GM19395 (cell line): ENCODE results near the gene USP21.

ENCODE experiments used
- ATAC-seq: cut with Tn5 transposase; IDR thresholded peaks from one replicate; pipeline ENCODE4 v1.9.1; 2021; ENCODE audit warnings: mild to moderate bottlenecking, moderate library complexity; ENCODE audit not compliant: unreplicated experiment

The USP21 gene

DNA sequence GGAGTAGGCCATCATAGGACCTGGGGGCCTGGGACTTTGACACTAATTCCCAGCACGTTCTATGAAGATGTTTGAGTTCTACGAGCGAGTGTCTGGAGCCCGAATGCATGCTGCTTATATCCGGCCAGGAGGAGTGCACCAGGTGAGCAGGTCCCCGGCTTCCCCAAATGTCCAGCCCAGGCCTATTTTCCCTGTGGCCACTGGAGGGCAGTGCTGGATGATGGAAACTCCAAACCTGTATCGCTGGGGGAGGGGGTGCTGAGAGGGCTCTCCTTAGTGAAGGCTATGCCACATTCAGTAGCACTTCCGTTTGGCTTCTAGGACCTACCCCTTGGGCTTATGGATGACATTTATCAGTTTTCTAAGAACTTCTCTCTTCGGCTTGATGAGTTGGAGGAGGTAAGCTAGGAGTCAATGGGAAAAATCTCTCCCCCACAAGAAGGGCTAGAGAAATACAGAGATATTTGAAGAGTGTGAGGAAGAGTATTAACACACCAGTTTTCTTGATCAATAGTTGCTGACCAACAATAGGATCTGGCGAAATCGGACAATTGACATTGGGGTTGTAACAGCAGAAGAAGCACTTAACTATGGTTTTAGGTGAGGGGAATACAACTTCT, 50.6 kb downstream of the USP21 start:
- ATAC-seq, result no peak

DNA sequence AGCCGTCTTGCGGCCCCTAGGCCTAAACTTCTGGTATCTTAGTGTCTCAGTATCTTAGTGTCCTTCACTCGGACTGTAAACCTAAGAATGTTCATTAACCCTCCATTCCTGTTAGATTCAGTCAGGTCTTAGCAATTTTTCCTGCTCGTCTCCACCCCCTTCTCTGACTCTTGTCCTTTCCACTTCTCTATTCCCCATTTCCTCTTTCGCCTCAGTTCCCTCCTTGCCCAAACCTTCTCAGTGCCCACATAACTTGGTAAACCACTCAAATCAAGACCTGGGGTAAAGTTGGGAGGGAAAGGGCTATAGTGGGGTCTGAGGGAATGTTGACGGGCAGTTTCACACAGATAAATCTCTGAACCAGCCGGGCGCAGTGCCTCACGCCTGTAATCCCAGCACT, 55.1 kb downstream of the USP21 start:
- ATAC-seq, result no peak

DNA sequence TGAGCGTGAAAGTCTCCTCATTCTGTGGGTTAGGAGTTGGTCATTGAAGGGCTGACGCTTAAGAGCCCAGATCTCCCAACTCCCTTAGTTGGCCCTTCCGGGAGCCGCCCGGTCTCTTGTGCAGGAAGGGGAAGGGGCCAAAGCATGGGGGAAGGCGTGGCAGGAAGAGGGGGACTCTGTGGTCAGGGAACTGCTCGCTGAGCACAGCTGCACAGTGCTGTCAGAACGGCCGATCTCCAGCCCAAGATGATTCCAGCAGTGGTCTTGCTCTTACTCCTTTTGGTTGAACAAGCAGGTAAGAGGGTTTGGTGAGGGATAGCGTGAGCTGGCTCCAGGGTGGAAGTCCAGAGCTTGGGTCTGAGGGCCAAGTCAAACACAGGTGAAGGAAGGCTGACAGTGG, 55.8 kb downstream of the USP21 start, which contains the start of gene FCER1G:
FCER1G (plus strand) TSS at position 220 of the 400 bp plus-strand sequence; CDS start at position 247, 27 bp downstream.
- ATAC-seq, result no peak
